Middle frontal gyrus (tissue), 1 donor: Measurements from ENCODE around the gene FYN.
A peak's percentile ranks its signal among the peaks of the same experiment; 100 is the strongest.
"Not testable (repeated sequence)": the region's sequence is repeated elsewhere in the genome, so short reads cannot be mapped to it uniquely, and the experiment has no call there.

ENCODE experiments used
- DNase-seq: peaks from one replicate; pipeline ENCODE4 v3.0.0-alpha.2; 2015; ENCODE audit warnings: low spot score; ENCODE audit errors: extremely low spot score

FYN gene

GRCh38 chr6:111663692-111664564 is 209.3 kb downstream of the FYN start:
- no peak for DNase-seq

GRCh38 chr6:111662794-111663593 is 210.3 kb downstream of the FYN start:
- no peak for DNase-seq

- DNase-seq, result no peak
Observed at GRCh38 chr6:111662072-111662793, 211.0 kb downstream of the FYN start.

- no peak for DNase-seq
Observed at GRCh38 chr6:111661541-111662061, 211.7 kb downstream of the FYN start.

GRCh38 chr6:111660531-111660930 is 212.7 kb downstream of the FYN start:
- no peak for DNase-seq

GRCh38 chr6:111658462-111659154 is 214.6 kb downstream of the FYN start:
- DNase-seq, result no peak

- no peak for DNase-seq
Observed at GRCh38 chr6:111657146-111657545, 216.1 kb downstream of the FYN start.

GRCh38 chr6:111653979-111654378 is 219.3 kb downstream of the FYN start:
- no peak for DNase-seq

- no peak for DNase-seq
Observed at GRCh38 chr6:111653434-111653833, 219.8 kb downstream of the FYN start.

- no peak for DNase-seq
Observed at GRCh38 chr6:111652156-111652555, 221.1 kb downstream of the FYN start.

- DNase-seq, result no peak
Observed at GRCh38 chr6:111651185-111652034, 221.8 kb downstream of the FYN start.

- no peak for DNase-seq
Observed at GRCh38 chr6:111650049-111650448, 223.2 kb downstream of the FYN start.

GRCh38 chr6:111648100-111648499 is 225.2 kb downstream of the FYN start:
- no peak for DNase-seq

GRCh38 chr6:111646942-111647341 is 226.3 kb downstream of the FYN start:
- no peak for DNase-seq

- no peak for DNase-seq
Observed at GRCh38 chr6:111646034-111646433, 227.2 kb downstream of the FYN start.

GRCh38 chr6:111644893-111645430 is 228.3 kb downstream of the FYN start:
- no peak for DNase-seq

- peak; percentile 53 for DNase-seq
Observed at GRCh38 chr6:111642463-111643158, 230.6 kb downstream of the FYN start.

GRCh38 chr6:111639266-111639665 is 234.0 kb downstream of the FYN start:
- no peak for DNase-seq

- DNase-seq, result not testable (repeated sequence)
Observed at GRCh38 chr6:111634981-111635380, 238.3 kb downstream of the FYN start.
